ENCODE results near the gene ZG16B.

Gene ZG16B

GRCh38 chr16:2852731-2853507 lies 22.8 kb downstream of the ZG16B start:
- no peak for TF ChIP-seq POLR2A (IDR thresholded peaks at IDR 0.05; ENCODE audit: low read depth, low read length)
- TF ChIP-seq POLR2AphosphoS5 (IDR thresholded peaks at IDR 0.05; ENCODE audit: low read depth, low read length), result no peak
- no peak for TF ChIP-seq TAF1 (IDR thresholded peaks at IDR 0.05; ENCODE audit: borderline replicate concordance, low read depth, low read length)
- FAIRE-seq (no peak), DNase-seq (ENCODE audit: insufficient read length) (no peak)

- TF ChIP-seq POLR2A (IDR thresholded peaks at IDR 0.05; ENCODE audit: low read depth, low read length), result no peak
- TF ChIP-seq POLR2AphosphoS5 (IDR thresholded peaks at IDR 0.05; ENCODE audit: low read depth, low read length), result no peak
- TF ChIP-seq TAF1 (IDR thresholded peaks at IDR 0.05; ENCODE audit: borderline replicate concordance, low read depth, low read length), result no peak
- DNase-seq (ENCODE audit: insufficient read length), result no peak
- no peak for FAIRE-seq
Measured at GRCh38 chr16:2853531-2854073, 23.5 kb downstream of the ZG16B start.

GRCh38 chr16:2854700-2855309 lies 24.7 kb downstream of the ZG16B start:
- FAIRE-seq (no peak), DNase-seq (ENCODE audit: insufficient read length) (no peak)
- TF ChIP-seq POLR2AphosphoS5 (IDR thresholded peaks at IDR 0.05; ENCODE audit: low read depth, low read length) (no peak), TAF1 (IDR thresholded peaks at IDR 0.05; ENCODE audit: borderline replicate concordance, low read depth, low read length) (no peak)

GRCh38 chr16:2855536-2855935 lies 25.4 kb downstream of the ZG16B start:
- TF ChIP-seq POLR2AphosphoS5 (IDR thresholded peaks at IDR 0.05; ENCODE audit: low read depth, low read length), result no peak
- TF ChIP-seq POLR2A (IDR thresholded peaks at IDR 0.05; ENCODE audit: low read depth, low read length), result no peak
- no peak for TF ChIP-seq TAF1 (IDR thresholded peaks at IDR 0.05; ENCODE audit: borderline replicate concordance, low read depth, low read length)

GRCh38 chr16:2856061-2856670 lies 26.1 kb downstream of the ZG16B start:
- no peak for DNase-seq (ENCODE audit: insufficient read length)
- TF ChIP-seq TAF1 (IDR thresholded peaks at IDR 0.05; ENCODE audit: borderline replicate concordance, low read depth, low read length) (no peak), POLR2A (IDR thresholded peaks at IDR 0.05; ENCODE audit: low read depth, low read length) (no peak)
- no peak for FAIRE-seq

More at GRCh38 chr16:2855536-2855935, 25.4 kb downstream of the ZG16B start:
- DNase-seq (ENCODE audit: insufficient read length) (no peak), FAIRE-seq (no peak)

- DNase-seq (ENCODE audit: insufficient read length) (no peak), FAIRE-seq (no peak)
- TF ChIP-seq TAF1 (IDR thresholded peaks at IDR 0.05; ENCODE audit: borderline replicate concordance, low read depth, low read length) (no peak), POLR2A (IDR thresholded peaks at IDR 0.05; ENCODE audit: low read depth, low read length) (no peak), POLR2AphosphoS5 (IDR thresholded peaks at IDR 0.05; ENCODE audit: low read depth, low read length) (no peak)
Measured at GRCh38 chr16:2856686-2857450, 26.8 kb downstream of the ZG16B start.

GRCh38 chr16:2857451-2858244 lies 27.5 kb downstream of the ZG16B start, which contains the start of gene PRSS22:
Gene PRSS22 (minus strand): TSS chr16:2858170. CDS start chr16:2858104, 66 bp downstream.
- FAIRE-seq (no peak), DNase-seq (ENCODE audit: insufficient read length) (no peak)
- TF ChIP-seq TAF1 (IDR thresholded peaks at IDR 0.05; ENCODE audit: borderline replicate concordance, low read depth, low read length), result no peak
- no peak for TF ChIP-seq POLR2AphosphoS5 (IDR thresholded peaks at IDR 0.05; ENCODE audit: low read depth, low read length)
- no peak for TF ChIP-seq POLR2A (IDR thresholded peaks at IDR 0.05; ENCODE audit: low read depth, low read length)

- FAIRE-seq, result no peak
- TF ChIP-seq POLR2AphosphoS5 (IDR thresholded peaks at IDR 0.05; ENCODE audit: low read depth, low read length) (no peak), POLR2A (IDR thresholded peaks at IDR 0.05; ENCODE audit: low read depth, low read length) (no peak), TAF1 (IDR thresholded peaks at IDR 0.05; ENCODE audit: borderline replicate concordance, low read depth, low read length) (no peak)
- no peak for DNase-seq (ENCODE audit: insufficient read length)
Measured at GRCh38 chr16:2858245-2859025, 28.3 kb downstream of the ZG16B start.

- TF ChIP-seq TAF1 (IDR thresholded peaks at IDR 0.05; ENCODE audit: borderline replicate concordance, low read depth, low read length) (no peak), POLR2AphosphoS5 (IDR thresholded peaks at IDR 0.05; ENCODE audit: low read depth, low read length) (no peak), POLR2A (IDR thresholded peaks at IDR 0.05; ENCODE audit: low read depth, low read length) (no peak)
- DNase-seq (ENCODE audit: insufficient read length) (no peak), FAIRE-seq (no peak)
Measured at GRCh38 chr16:2859686-2860265, 29.7 kb downstream of the ZG16B start.

Measured in GM12892 (cell line).